SJSA1 (cell line): ENCODE measurements around the gene P2RY4. TPM values are rescaled to one million over a fixed set of nuclear protein-coding genes. Genes with fewer than 3 reads are reported as not detected.
"Not testable (repeated sequence)": the region's sequence is repeated elsewhere in the genome, so short reads cannot be mapped to it uniquely, and the experiment has no call there.

Experiments used
- DNase-seq, 2 experiments: peaks; one replicate each; pipeline ENCODE4 v3.0.0-alpha.2; 2015 to 2020; ENCODE audit warnings: low spot score in 2 of 2, low read depth in 1 of 2
- H3K27ac ChIP-seq: fragments of 250-450 bp; sonication (Bioruptor Pico); 2 replicates; pipeline ENCODE4 v1.5.1; 2020; ENCODE audit warnings: mild to moderate bottlenecking, moderate library complexity
- H3K27me3 ChIP-seq: fragments of 250-450 bp; sonication (Bioruptor Pico); replicated peaks from 2 replicates; pipeline ENCODE4 v1.5.1; 2020; ENCODE audit warnings: mild to moderate bottlenecking, moderate library complexity
- H3K36me3 ChIP-seq: fragments of 250-450 bp; sonication (Bioruptor Pico); 2 replicates; pipeline ENCODE4 v1.5.1; 2020; ENCODE audit warnings: mild to moderate bottlenecking
- H3K4me1 ChIP-seq: fragments of 250-450 bp; sonication (Bioruptor Pico); replicated peaks from 2 replicates; pipeline ENCODE4 v1.6.1; 2021; ENCODE audit warnings: mild to moderate bottlenecking
- H3K4me3 ChIP-seq: fragments of 250-450 bp; sonication (Bioruptor Pico); 2 replicates; pipeline ENCODE4 v1.5.1; 2020; ENCODE audit warnings: mild to moderate bottlenecking
- H3K9me3 ChIP-seq: fragments of 250-450 bp; sonication (Bioruptor Pico); replicated peaks from 2 replicates; pipeline ENCODE4 v1.5.1; 2020; ENCODE audit warnings: mild to moderate bottlenecking
- total RNA-seq: library from RNA; depleted of rRNA; stranded (reverse); fragments of >200 nt; shearing (Covaris generic); gene quantifications from 2 replicates; pipeline ENCODE4 v1.2.3, GENCODE V29; 2014; rRNA removed

P2RY4 gene
- total RNA-seq, 1 experiment from 2014 or later, result not detected

GRCh38 chrX:70226048-70226447 lies 34.0 kb downstream of the P2RY4 start:
- H3K9me3 ChIP-seq, result no peaks in the 10 kb centered on the region
- no peak for DNase-seq
- H3K27ac ChIP-seq, result no peak overlapping the region
- H3K36me3 ChIP-seq, result no peaks in the 10 kb centered on the region
- no peaks in the 10 kb centered on the region for H3K27me3 ChIP-seq
- no peaks in the 10 kb centered on the region for H3K4me1 ChIP-seq
- no peak overlapping the region for H3K4me3 ChIP-seq

GRCh38 chrX:70219938-70220764 lies 39.9 kb downstream of the P2RY4 start:
- H3K36me3 ChIP-seq, result no peaks in the 10 kb centered on the region
- H3K9me3 ChIP-seq, result no peaks in the 10 kb centered on the region
- H3K4me1 ChIP-seq, result no peaks in the 10 kb centered on the region
- no peak for DNase-seq
- no peak overlapping the region for H3K27ac ChIP-seq
- H3K27me3 ChIP-seq, result no peaks in the 10 kb centered on the region
- no peak overlapping the region for H3K4me3 ChIP-seq

GRCh38 chrX:70209570-70209969 lies 50.4 kb downstream of the P2RY4 start:
- not testable (repeated sequence) for H3K36me3 ChIP-seq, DNase-seq, H3K27ac ChIP-seq, H3K4me3 ChIP-seq, H3K9me3 ChIP-seq, H3K27me3 ChIP-seq, H3K4me1 ChIP-seq

GRCh38 chrX:70208479-70208878 lies 51.5 kb downstream of the P2RY4 start:
- Histone ChIP-seq H3K4me1 (no peaks in the 10 kb centered on the region), H3K4me3 (no peak overlapping the region), H3K9me3 (no peaks in the 10 kb centered on the region), H3K27me3 (no peaks in the 10 kb centered on the region), H3K36me3 (no peaks in the 10 kb centered on the region), H3K27ac (no peak overlapping the region)
- DNase-seq, result no peak

Other genes with a start within 250 kb of the P2RY4 start
- not detected in 2 replicates for gene AWAT2, start 210.3 kb downstream of the P2RY4 start, total RNA-seq
- gene OTUD6A, start 197.7 kb downstream of the P2RY4 start, total RNA-seq, result not detected in 2 replicates
- 42.1 and 45.4 TPM in 2 replicates for gene IGBP1, start 126.8 kb downstream of the P2RY4 start, total RNA-seq
- not detected in 2 replicates for gene DGAT2L6, start 82.7 kb downstream of the P2RY4 start, total RNA-seq
- gene AWAT1, start 25.5 kb downstream of the P2RY4 start, total RNA-seq, result not detected in 2 replicates
- gene ARR3, start 8.1 kb upstream of the P2RY4 start, total RNA-seq, result not detected in 2 replicates
- gene RAB41, start 22.0 kb upstream of the P2RY4 start, total RNA-seq, result not detected in 2 replicates
- gene PDZD11, start 29.7 kb upstream of the P2RY4 start, total RNA-seq, result 70.9 and 85.6 TPM in 2 replicates
- 56.3 and 66.2 TPM in 2 replicates for gene KIF4A, start 29.9 kb upstream of the P2RY4 start, total RNA-seq
- gene GDPD2, start 163.1 kb upstream of the P2RY4 start, total RNA-seq, result 0.05 TPM in 1 of 2 replicates, not detected in the other
- gene DLG3, start 184.6 kb upstream of the P2RY4 start, total RNA-seq, result 16.6 and 19.4 TPM in 2 replicates